GM21526 (cell line): Measurements from ENCODE around the gene ADM2.

Experiments
- ATAC-seq: cut with Tn5 transposase; IDR thresholded peaks from one replicate; pipeline ENCODE4 v1.9.1; 2021; ENCODE audit warnings: moderate library complexity; ENCODE audit not compliant: unreplicated experiment, low FRiP score

The ADM2 gene

GRCh38 chr22:50465066-50465930 is 16.0 kb upstream of the ADM2 start:
- no peak for ATAC-seq

- no peak for ATAC-seq
These were observed 14.0 kb upstream of the ADM2 start for GRCh38 chr22:50467341-50467740.

- ATAC-seq: no peak
These were observed 13.4 kb upstream of the ADM2 start for GRCh38 chr22:50467773-50468440.

- no peak for ATAC-seq
These were observed 12.7 kb upstream of the ADM2 start for GRCh38 chr22:50468626-50469025.

GRCh38 chr22:50469377-50470305 is 11.7 kb upstream of the ADM2 start:
- ATAC-seq: peak; percentile 52

- ATAC-seq: no peak
These were observed 10.9 kb upstream of the ADM2 start for GRCh38 chr22:50470491-50470890.

- no peak for ATAC-seq
These were observed 10.0 kb upstream of the ADM2 start for GRCh38 chr22:50471197-50471847.

- no peak for ATAC-seq
These were observed 9.4 kb upstream of the ADM2 start for GRCh38 chr22:50471962-50472361.

GRCh38 chr22:50473088-50473487 is 8.3 kb upstream of the ADM2 start:
- no peak for ATAC-seq

- ATAC-seq: no peak
These were observed 7.3 kb upstream of the ADM2 start for GRCh38 chr22:50473855-50474671.

- ATAC-seq: peak; percentile 57
These were observed 6.4 kb upstream of the ADM2 start, which contains the start of gene SBF1 for GRCh38 chr22:50474710-50475651. Gene SBF1 (minus strand): TSS chr22:50475035. CDS start chr22:50474840, 195 bp downstream.

- no peak for ATAC-seq
These were observed 5.7 kb upstream of the ADM2 start for GRCh38 chr22:50475652-50476002.

GRCh38 chr22:50476868-50477267 is 4.5 kb upstream of the ADM2 start:
- no peak for ATAC-seq

- ATAC-seq: no peak
These were observed 3.4 kb upstream of the ADM2 start for GRCh38 chr22:50477923-50478322.

- ATAC-seq: no peak
These were observed 1.6 kb upstream of the ADM2 start for GRCh38 chr22:50479721-50480120.

GRCh38 chr22:50481045-50481439 is 301 bp upstream of the ADM2 start:
- no peak for ATAC-seq

- no peak for ATAC-seq
These were observed 1.0 kb downstream of the ADM2 start for GRCh38 chr22:50482107-50483074.
